GM19239 (cell line): ENCODE results near the gene ARMC2.
"Not testable (repeated sequence)": the region's sequence is repeated elsewhere in the genome, so short reads cannot be mapped to it uniquely, and the experiment has no call there.

Experiments
- DNase-seq: peaks from one replicate; pipeline ENCODE4 v3.0.0; 2011; ENCODE audit warnings: low spot score; ENCODE audit not compliant: insufficient read length
- FAIRE-seq: peaks from 2 replicates; lab custom pipeline; 2011; peaks lifted over from hg19 to GRCh38; lab: Jason Lieb, UNC

Gene ARMC2

DNA sequence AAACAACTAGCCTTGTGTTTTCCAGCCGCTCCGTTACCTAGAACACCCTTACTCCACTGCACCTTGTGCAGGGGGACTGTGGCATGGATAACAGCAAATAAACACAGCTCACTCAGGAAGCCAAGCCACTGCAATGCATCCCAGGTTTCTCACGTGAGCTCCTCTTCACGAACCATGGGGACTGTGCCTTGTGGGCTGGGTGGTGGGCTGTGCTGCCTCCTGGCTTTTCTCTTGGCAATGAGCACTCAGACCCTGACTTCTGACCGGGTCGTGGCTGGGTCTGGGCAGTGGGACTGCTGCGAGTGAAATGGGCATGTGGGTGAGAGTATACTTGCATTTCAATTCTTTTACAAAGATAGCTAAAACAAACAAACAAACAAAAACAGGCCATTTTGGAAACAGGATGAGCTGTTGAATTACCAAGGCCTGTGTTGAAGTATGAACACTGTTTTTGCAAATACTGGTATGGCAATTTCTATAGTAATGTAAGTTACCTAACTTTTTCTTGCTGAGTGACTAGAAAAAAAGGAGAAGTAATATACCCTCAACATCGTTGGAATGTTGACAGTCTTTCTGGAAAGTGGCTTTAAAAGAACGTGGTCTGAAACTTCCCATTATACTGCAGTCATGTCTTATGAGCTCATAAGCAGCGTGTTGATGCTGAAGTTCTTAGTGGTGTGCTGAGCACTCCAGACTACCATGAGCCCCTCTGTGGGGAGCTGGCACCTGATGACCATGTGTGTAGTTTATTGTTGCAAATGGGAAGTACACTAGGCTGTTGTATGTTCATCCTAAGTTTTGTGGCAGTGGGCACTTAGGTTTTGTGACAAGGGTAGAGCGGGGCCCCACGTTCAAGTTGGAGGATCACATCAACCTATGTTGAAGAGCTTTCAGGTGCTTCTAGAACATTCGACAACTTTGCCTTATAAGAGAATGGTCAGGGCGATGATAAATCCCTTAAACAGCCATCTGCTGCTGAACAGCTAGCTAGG lies 120.4 kb downstream of the ARMC2 start:
- no peak for DNase-seq
- no peak for FAIRE-seq

- DNase-seq (no peak), FAIRE-seq (no peak)
Observed at GRCh38 chr6:108969776-108970175, 121.6 kb downstream of the ARMC2 start.

DNA sequence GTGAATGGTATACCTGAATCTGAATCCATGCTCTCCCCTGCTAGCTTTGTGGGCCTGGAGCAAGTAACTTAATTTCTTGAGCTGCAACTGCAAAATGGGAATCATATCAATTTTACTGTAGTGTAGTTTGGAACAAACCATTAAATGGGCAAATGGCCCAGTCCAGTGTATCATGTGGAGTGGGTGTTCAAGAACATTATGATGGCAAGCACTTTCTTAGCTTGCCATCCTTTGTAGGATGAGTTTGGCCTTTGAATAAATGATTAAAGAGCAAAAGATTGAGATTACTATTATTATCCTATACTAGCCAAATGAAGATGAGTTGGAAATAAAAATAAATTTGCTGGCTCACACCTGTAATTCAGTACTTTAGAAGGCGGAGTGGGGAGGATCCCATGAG lies 126.0 kb downstream of the ARMC2 start:
- DNase-seq (no peak), FAIRE-seq (no peak)

GRCh38 chr6:108978638-108979037 lies 130.4 kb downstream of the ARMC2 start:
- FAIRE-seq = not testable (repeated sequence)

GRCh38 chr6:108982154-108983113 lies 134.2 kb downstream of the ARMC2 start:
- no peak for FAIRE-seq
- no peak for DNase-seq

More at GRCh38 chr6:108978638-108979037, 130.4 kb downstream of the ARMC2 start:
- not testable (repeated sequence) for DNase-seq

DNA sequence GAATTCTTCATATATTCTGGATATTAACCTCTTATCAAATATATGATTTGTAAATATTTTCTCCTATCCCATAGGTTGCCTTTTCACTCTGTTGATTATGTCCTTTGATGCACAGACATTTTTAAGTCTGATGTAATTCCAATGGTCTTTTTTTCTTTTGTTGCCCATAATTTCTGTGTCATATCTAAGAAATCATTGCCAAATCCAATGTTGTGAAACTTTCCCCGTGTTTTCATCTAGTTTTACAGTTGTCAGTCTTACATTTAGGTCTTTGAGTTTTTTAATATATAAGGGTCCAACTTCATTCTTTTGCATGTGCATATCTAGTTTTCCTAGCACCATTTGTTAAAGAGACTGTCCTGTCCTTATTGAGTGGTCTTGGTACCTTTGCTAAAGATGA lies 134.9 kb downstream of the ARMC2 start:
- FAIRE-seq (no peak), DNase-seq (no peak)

DNA sequence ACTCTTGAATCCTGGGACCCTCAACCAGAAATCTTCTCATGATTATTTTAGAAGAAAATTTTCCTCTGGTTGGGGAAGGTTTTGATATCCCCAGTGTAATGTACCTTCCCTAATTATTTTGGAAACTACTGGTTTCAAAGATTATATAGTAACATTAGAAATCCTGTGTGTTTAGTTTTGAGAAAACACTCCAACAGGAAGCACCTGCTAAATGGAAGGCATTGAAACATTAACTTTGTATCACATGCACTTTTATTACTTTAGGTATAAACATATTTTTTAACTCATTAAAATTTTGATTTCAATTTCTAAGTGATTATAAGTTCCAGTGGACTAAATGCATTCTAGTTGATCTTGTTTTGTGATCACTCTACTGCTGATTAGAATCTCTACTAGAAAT lies 137.1 kb downstream of the ARMC2 start:
- no peak for FAIRE-seq
- DNase-seq = no peak

GRCh38 chr6:108987156-108987555 lies 138.9 kb downstream of the ARMC2 start:
- FAIRE-seq = no peak
- no peak for DNase-seq

DNA sequence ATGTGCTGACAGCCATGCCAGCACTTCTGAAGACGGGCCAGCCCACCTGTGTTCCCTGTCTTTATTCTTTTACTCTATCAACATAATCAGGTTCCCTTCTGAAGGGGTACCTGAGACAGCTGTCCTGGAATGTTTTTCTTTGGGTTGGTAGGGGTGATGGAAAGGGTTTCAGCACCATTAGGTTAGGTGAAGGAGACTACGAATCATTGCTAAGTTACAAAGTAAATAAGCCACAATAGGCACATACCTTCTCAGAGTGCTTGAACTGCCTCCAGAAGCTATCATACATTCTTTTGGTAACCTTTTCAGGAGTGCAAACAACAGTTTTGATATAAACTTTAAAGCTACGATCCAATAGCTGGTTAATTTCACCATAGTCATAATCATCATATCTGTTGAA lies 140.1 kb downstream of the ARMC2 start:
- FAIRE-seq (no peak), DNase-seq (no peak)

- DNase-seq = no peak
- FAIRE-seq = no peak
Observed at GRCh38 chr6:108988765-108989164, 140.5 kb downstream of the ARMC2 start.

DNA sequence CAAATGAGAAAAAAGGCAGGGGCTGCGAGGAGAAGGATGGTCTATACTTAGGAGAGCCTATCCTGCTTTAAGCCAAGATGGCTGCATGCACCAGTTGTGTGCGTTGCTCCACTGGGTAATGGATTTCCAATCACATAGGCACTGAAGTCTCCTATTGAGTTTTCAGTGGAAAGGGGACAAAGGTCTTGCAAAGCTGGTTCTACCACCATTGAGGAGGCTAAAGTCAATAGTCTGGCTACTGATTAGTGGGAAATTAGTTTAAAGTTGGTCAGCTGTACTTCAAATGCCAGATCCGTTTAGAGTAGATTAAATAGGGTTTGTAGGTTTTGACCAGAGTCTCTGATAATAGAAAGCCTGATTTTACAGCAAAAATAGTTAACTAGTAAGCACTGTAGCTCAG lies 141.5 kb downstream of the ARMC2 start:
- DNase-seq (no peak), FAIRE-seq (no peak)

GRCh38 chr6:108993876-108994275 lies 145.7 kb downstream of the ARMC2 start:
- no peak for FAIRE-seq
- no peak for DNase-seq

DNA sequence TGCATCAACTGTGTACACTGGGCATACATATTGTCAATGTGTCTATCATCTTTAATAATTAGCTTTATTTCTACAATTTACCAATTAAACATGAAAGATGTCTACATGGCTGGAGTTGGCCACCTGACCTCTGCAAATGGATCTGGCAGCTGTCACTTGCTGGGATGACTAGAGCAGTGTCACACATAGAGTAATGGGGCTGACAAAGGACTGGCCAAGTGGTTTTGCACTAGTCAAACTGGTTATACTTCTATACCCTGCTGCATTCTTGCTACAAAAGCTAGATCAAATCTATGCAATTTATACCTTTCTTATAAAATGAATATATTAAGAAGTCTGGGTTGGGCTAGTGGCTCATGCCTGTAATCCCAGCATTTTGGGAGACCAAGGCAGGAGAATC lies 147.1 kb downstream of the ARMC2 start:
- DNase-seq = no peak
- FAIRE-seq = no peak

- DNase-seq (no peak), FAIRE-seq (no peak)
Observed at GRCh38 chr6:108996208-108996607, 148.0 kb downstream of the ARMC2 start.

DNA sequence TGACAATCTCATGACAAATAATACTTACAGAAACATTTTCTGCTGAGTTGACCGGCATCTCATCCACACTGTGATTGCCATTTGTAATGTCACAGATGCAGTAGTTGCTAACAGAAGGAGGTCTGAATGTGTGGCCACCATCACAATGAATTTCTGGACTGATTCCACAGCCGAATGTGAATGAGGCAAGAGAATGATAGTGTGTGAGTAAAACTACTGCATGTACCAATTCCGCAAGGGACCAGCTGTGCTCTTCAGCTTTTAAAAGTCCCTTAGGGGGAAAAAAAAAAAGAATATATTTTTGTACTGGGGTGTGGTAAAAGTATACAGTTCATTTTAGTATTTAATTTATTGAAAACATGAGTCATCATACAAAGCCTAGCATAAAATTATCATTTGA lies 150.3 kb downstream of the ARMC2 start:
- DNase-seq = no peak
- FAIRE-seq = no peak

DNA sequence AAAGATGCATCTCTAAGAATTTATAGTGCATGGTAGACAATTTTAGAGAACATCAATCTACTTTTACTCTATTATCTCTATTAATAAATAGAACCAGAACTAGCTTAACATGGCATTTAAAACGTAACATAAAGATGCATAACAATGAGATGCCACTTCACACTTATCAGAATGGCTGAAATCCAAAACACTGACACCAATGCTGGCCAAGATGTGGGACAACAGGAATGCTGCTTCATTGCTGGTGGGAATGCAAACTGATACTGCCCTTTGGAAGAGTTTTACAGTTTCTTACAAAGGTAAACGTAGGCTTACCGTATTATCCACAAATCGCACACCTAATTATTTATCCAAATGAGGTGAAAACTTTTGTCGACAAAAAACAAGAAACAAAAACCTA lies 151.2 kb downstream of the ARMC2 start:
- no peak for DNase-seq
- no peak for FAIRE-seq

DNA sequence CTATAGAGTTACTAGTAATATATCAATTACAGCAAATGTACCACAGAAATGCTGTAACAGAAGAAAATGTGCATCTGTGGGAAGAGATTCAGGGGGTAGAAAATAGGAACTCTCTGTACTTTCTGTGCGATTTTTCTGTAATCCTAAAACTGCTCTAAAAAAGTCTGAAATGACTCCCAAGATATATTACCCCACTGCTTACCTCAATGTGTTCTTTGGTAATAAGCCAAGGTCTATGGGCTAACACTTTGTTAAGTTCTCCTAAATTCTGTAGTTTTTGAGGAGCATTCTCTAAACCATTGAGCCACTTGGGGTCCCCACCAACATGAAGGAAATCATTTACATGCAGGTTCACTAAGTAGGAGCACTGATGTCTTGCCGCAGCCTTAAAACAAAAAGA lies 152.1 kb downstream of the ARMC2 start:
- no peak for DNase-seq
- no peak for FAIRE-seq

DNA sequence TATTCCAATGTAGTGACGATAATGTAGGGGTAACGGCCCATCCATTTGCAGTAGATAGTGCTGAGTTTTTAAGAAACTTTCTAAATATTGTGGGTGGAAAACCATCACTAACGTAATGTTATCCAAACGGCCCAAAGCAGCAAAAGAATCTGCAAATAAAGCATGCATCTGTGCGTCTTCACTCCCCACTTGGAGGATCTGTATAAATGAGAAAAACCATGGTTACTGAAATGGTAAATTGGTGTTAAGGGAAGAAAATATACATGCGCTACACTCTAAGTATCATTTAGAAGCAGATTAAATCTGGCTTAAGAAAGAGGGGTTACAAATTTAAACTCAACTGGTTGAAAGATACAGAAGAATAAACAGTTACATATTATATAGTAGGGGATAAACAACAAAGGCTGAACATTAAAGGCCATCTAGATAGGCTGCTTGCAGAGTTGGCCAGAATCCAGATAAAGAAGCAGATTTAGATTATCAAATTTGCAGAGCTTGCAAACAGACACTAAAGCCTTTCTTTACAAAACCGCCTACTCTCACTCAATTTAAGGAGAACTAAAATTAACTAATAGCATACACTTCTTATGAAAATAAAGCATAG lies 153.2 kb downstream of the ARMC2 start:
- DNase-seq (no peak), FAIRE-seq (no peak)

- FAIRE-seq (no peak), DNase-seq (no peak)
Observed at GRCh38 chr6:109002051-109002697, 154.0 kb downstream of the ARMC2 start.

GRCh38 chr6:109002882-109003281 lies 154.7 kb downstream of the ARMC2 start:
- no peak for FAIRE-seq
- DNase-seq = no peak
